Keratinocyte (primary cell): ENCODE results near the gene PSG1. TPM values are rescaled to one million over a fixed set of nuclear protein-coding genes. Genes with fewer than 3 reads are reported as not detected.

ENCODE experiments used
- DNase-seq: peaks from one replicate; pipeline ENCODE4 v3.0.0-alpha.2; 2011; ENCODE audit warnings: low read depth, missing footprints, low spot score
- FAIRE-seq: peaks from 2 replicates; lab custom pipeline; 2011; peaks lifted over from hg19 to GRCh38; lab: Jason Lieb, UNC
- H2AFZ ChIP-seq: 2 replicates; pipeline ENCODE4 v1.6.0; 2012; ENCODE audit warnings: low read length, control low read depth, inconsistent platforms; ENCODE audit not compliant: control insufficient read depth
- H3K27ac ChIP-seq: 2 replicates; pipeline ENCODE4 v1.5.1; 2011; ENCODE audit warnings: low read length; ENCODE audit not compliant: control insufficient read depth, insufficient read depth
- H3K27me3 ChIP-seq: 3 replicates; pipeline ENCODE4 v1.6.0; 2011; ENCODE audit warnings: low read length; ENCODE audit not compliant: control insufficient read depth, insufficient read depth; ENCODE audit errors: extremely low read depth
- H3K36me3 ChIP-seq, 2 experiments: 2 replicates in 1 of 2; 3 replicates in 1 of 2; pipeline ENCODE4 v1.5.1; 2011; ENCODE audit warnings: low read length in 2 of 2, mild to moderate bottlenecking in 1 of 2; ENCODE audit not compliant: control insufficient read depth in 2 of 2, insufficient read depth in 2 of 2; ENCODE audit errors: extremely low read depth in 1 of 2
- H3K4me1 ChIP-seq: 3 replicates; pipeline ENCODE4 v1.5.1; 2011; ENCODE audit warnings: low read length; ENCODE audit not compliant: control insufficient read depth, insufficient read depth; ENCODE audit errors: extremely low read depth
- H3K4me2 ChIP-seq: 3 replicates; pipeline ENCODE4 v1.6.0; 2011; ENCODE audit warnings: low read depth, low read length; ENCODE audit not compliant: control insufficient read depth, insufficient read depth; ENCODE audit errors: extremely low read depth
- H3K4me3 ChIP-seq, 3 experiments: fragments of 200-600 bp in 1 of 3; sonication (generic) in 1 of 3; 2 replicates in 2 of 3; 3 replicates in 1 of 3; pipeline ENCODE4 v1.5.1; 2011 to 2016; ENCODE audit warnings: low read length in 3 of 3, mild to moderate bottlenecking in 3 of 3, control low read depth in 2 of 3, inconsistent platforms in 1 of 3, low read depth in 1 of 3, mixed read lengths in 1 of 3, mixed run types in 1 of 3, moderate library complexity in 1 of 3; ENCODE audit not compliant: control insufficient read depth in 2 of 3, insufficient read depth in 2 of 3; ENCODE audit errors: extremely low read depth in 1 of 3
- H3K79me2 ChIP-seq: 2 replicates; pipeline ENCODE4 v1.6.0; 2012; ENCODE audit warnings: low read length; ENCODE audit not compliant: control insufficient read depth, insufficient read depth
- H3K9ac ChIP-seq: 3 replicates; pipeline ENCODE4 v1.6.0; 2011; ENCODE audit warnings: low read length; ENCODE audit not compliant: control insufficient read depth, insufficient read depth; ENCODE audit errors: extremely low read depth
- H3K9me1 ChIP-seq: 3 replicates; pipeline ENCODE4 v1.6.0; 2011; ENCODE audit warnings: low read length; ENCODE audit not compliant: control insufficient read depth, insufficient read depth; ENCODE audit errors: extremely low read depth
- H3K9me3 ChIP-seq: 2 replicates; pipeline ENCODE4 v1.5.1; 2012; ENCODE audit warnings: low read depth, low read length; ENCODE audit not compliant: control insufficient read depth
- H4K20me1 ChIP-seq: 3 replicates; pipeline ENCODE4 v1.6.0; 2011; ENCODE audit warnings: low read length; ENCODE audit not compliant: control insufficient read depth, insufficient read depth; ENCODE audit errors: extremely low read depth
- EZH2 ChIP-seq: IDR thresholded peaks from one replicate; pipeline ENCODE4 v1.6.1; 2012; ENCODE audit warnings: inconsistent platforms, mild to moderate bottlenecking, low read length, moderate library complexity
- dilution Hi-C: fragments of 300-500 bp; cut with MboI; formaldehyde crosslinking; loops from one replicate; pipeline ENCODE4 v1.7.0; 2020; ENCODE audit warnings: low sequenced_read_pairs; ENCODE audit not compliant: extremely low pct_ligation_motif_present
- polyA minus RNA-seq, 3 experiments: library from RNA; depleted of rRNA, polyadenylated mRNA; stranded (reverse); fragments of >200 nt; gene quantifications; 1 replicate in 1 of 3; 2 replicates in 1 of 3; 3 replicates in 1 of 3; pipeline ENCODE4 v1.2.3, GENCODE V29; 2011
- polyA plus RNA-seq, 5 experiments: library from polyadenylated mRNA; depleted of rRNA in 3 of 5; stranded (reverse) in 3 of 5; stranded (forward) in 1 of 5; unstranded in 1 of 5; fragments of >200 nt; gene quantifications; 1 replicate in 1 of 5; 2 replicates in 3 of 5; 3 replicates in 1 of 5; pipeline versions ENCODE4 v1.2.1 to v1.2.3, GENCODE V29; 2011 to 2012; ENCODE audit warnings: missing spikeins in 2 of 5, low read depth in 1 of 5, low replicate concordance in 1 of 5
- TF ChIP-seq, protein P1 (sequence below), 3 experiments: IDR thresholded peaks in 1 of 3; conservative IDR thresholded peaks in 1 of 3; optimal IDR thresholded peaks in 1 of 3; 2 replicates in 2 of 3; 3 replicates in 1 of 3; pipeline versions ENCODE3 to v1.5.1; 2011; ENCODE audit warnings: low read length in 3 of 3, mild to moderate bottlenecking in 3 of 3, moderate library complexity in 2 of 3, control low read depth in 1 of 3, inconsistent platforms in 1 of 3; ENCODE audit not compliant: insufficient read depth in 2 of 3; ENCODE audit errors: extremely low read depth in 1 of 3

PSG1 gene
- 0.24 to 0.28 TPM (median 0.27 TPM) in 3 replicates for polyA plus RNA-seq
- 1.0 TPM for polyA plus RNA-seq (2011; ENCODE audit: low read depth)
- 0.27 and 0.50 TPM in 2 replicates for polyA plus RNA-seq (2011; cell fraction: cytosol; rRNA removed)
- polyA plus RNA-seq (2011; cell fraction: nucleus; rRNA removed): 1.6 and 2.4 TPM in 2 replicates
- 0.37 and 2.0 TPM in 2 replicates for polyA plus RNA-seq (2012; ENCODE audit: low replicate concordance)
- polyA minus RNA-seq: 0.06 to 1.5 TPM (median 0.20 TPM) in 3 replicates
- not detected for polyA minus RNA-seq (2011; cell fraction: cytosol; rRNA and poly(A)+ RNA removed)
- 0.42 and 1.2 TPM in 2 replicates for polyA minus RNA-seq (2011; cell fraction: nucleus; rRNA and poly(A)+ RNA removed)

DNA sequence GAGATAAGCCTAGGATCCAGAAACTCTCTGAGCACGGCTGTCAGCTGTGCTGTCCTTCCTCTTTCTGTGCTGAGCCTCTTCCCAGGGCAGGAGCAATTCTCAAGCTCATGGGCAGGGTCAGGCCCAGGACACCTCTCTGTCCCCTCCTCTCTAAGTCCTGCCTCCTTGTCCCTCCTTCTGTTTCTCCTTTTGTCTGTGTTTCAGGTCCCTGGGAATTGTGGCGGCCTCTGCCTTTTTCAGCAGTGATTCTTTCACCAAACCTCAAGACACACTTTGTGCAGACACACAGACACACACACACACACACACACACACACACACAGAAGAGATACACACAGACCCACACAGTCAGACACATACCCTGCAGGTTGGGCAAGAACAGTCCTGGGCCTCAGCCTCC lies at the start of gene PSG1:
Gene PSG1 (minus strand): TSS at position 101 of the 400 bp plus-strand sequence. CDS start 132 bp downstream, outside the sequence.
- no peak for FAIRE-seq
- Histone ChIP-seq H2AFZ (no peak within 1 kb of the TSS), H3K9me1 (peaks cover 2% of the 10 kb centered on the region), H3K79me2 (no peaks in the 10 kb centered on the region), H3K4me1 (peaks cover 31% of the 10 kb centered on the region), H3K4me2 (no peak within 1 kb of the TSS), H3K36me3 (no peaks in the 10 kb centered on the region), H3K4me3 (no peak within 1 kb of the TSS), H3K27ac (no peak within 1 kb of the TSS), H3K9ac (no peak within 1 kb of the TSS), H4K20me1 (no peaks in the 10 kb centered on the region), H3K27me3 (no peaks in the 10 kb centered on the region), H3K9me3 (no peaks in the 10 kb centered on the region)
- dilution Hi-C loops: no loop called here
- TF ChIP-seq, protein P1, sequence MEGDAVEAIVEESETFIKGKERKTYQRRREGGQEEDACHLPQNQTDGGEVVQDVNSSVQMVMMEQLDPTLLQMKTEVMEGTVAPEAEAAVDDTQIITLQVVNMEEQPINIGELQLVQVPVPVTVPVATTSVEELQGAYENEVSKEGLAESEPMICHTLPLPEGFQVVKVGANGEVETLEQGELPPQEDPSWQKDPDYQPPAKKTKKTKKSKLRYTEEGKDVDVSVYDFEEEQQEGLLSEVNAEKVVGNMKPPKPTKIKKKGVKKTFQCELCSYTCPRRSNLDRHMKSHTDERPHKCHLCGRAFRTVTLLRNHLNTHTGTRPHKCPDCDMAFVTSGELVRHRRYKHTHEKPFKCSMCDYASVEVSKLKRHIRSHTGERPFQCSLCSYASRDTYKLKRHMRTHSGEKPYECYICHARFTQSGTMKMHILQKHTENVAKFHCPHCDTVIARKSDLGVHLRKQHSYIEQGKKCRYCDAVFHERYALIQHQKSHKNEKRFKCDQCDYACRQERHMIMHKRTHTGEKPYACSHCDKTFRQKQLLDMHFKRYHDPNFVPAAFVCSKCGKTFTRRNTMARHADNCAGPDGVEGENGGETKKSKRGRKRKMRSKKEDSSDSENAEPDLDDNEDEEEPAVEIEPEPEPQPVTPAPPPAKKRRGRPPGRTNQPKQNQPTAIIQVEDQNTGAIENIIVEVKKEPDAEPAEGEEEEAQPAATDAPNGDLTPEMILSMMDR (optimal IDR thresholded peaks at IDR 0.05 in 1 of 3, IDR thresholded peaks at IDR 0.05 in 1 of 3, conservative IDR thresholded peaks at IDR 0.05 in 1 of 3; ENCODE audit: extremely low read depth in 1 of 3, insufficient read depth in 2 of 3, low read length in 3 of 3): no peak
- TF ChIP-seq EZH2: no peak
- no peak for DNase-seq

DNA sequence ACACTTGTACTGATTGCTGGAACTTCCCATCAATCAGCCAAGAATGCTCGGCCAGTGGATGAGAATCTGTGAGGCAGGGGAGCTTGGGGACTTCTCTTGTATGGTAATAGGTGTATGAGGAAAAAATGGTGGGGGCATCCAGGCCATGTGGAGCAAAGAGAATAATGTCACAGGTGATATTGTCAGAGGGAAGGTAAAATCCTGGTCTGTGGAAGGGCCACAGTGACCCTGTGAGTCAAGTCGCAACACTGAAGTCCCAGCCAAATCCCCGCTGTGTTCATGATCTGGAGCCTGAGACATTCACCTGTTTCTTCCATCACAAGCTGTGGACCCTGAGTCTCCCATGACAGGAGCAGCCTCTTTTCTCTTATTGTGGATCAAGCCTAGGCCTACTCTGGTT lies 49.4 kb upstream of the PSG1 start:
- DNase-seq (no peak), FAIRE-seq (no peak)
- no peak overlapping the region for H2AFZ ChIP-seq
- TF ChIP-seq, protein P1 (optimal IDR thresholded peaks at IDR 0.05 in 1 of 3, IDR thresholded peaks at IDR 0.05 in 1 of 3, conservative IDR thresholded peaks at IDR 0.05 in 1 of 3; ENCODE audit: extremely low read depth in 1 of 3, insufficient read depth in 2 of 3, low read length in 3 of 3): no peak
- no peak for TF ChIP-seq EZH2
- H3K27me3 ChIP-seq: no peaks in the 10 kb centered on the region
- dilution Hi-C loops: no loop called here
- H3K9me3 ChIP-seq: no peaks in the 10 kb centered on the region
- no peaks in the 10 kb centered on the region for H3K9me1 ChIP-seq
- H3K9ac ChIP-seq: no peak overlapping the region
- no peak overlapping the region for H3K4me3 ChIP-seq
- no peak overlapping the region for H3K27ac ChIP-seq
- H3K36me3 ChIP-seq: no peaks in the 10 kb centered on the region
- no peaks in the 10 kb centered on the region for H3K79me2 ChIP-seq
- H3K4me2 ChIP-seq: no peak overlapping the region
- H4K20me1 ChIP-seq: no peaks in the 10 kb centered on the region
- H3K4me1 ChIP-seq: peaks cover 16% of the 10 kb centered on the region
